Panc1 (cell line): ENCODE measurements around the gene INPP4B. TPM values are rescaled to one million over a fixed set of nuclear protein-coding genes. Genes with fewer than 3 reads are reported as not detected.

Experiments used
- ATAC-seq: fragments of 200-7000 bp; cut with Tn5 transposase; 2 replicates; pipeline ENCODE4 v1.9.1; 2020; ENCODE audit warnings: mild to moderate bottlenecking, moderate library complexity
- BruUV-seq: library from RNA; stranded (reverse); fragments of 400-500 nt; replicated peaks from 2 replicates; lab custom pipeline; 2021; lab: Mats Ljungman, UMichigan
- CTCF ChIA-PET: fragments of 300-600 bp; sonication (Branson Sonifier 250); formaldehyde crosslinking; loops from one replicate; lab custom pipeline; 2022; ENCODE audit warnings: antibody characterized with exemption; lab: Charles Lee
- POLR2A ChIA-PET: fragments of 300-600 bp; sonication (Branson Sonifier 250); formaldehyde crosslinking; loops from one replicate; lab custom pipeline; 2022; ENCODE audit warnings: antibody characterized with exemption; lab: Charles Lee
- DNase-seq: peaks from one replicate; pipeline ENCODE4 v3.0.0-alpha.2; 2010; ENCODE audit warnings: low read depth, low spot score
- H3K27ac ChIP-seq: 2 replicates; pipeline ENCODE4 v1.5.1; 2011; ENCODE audit warnings: mild to moderate bottlenecking, low read length, inconsistent platforms
- H3K27me3 ChIP-seq: fragments of 200-500 bp; sonication (Bioruptor generic); 2 replicates; pipeline ENCODE4 v1.6.0; 2014; ENCODE audit warnings: low read length, inconsistent platforms; ENCODE audit not compliant: control insufficient read depth, insufficient read depth
- H3K36me3 ChIP-seq: fragments of 200-500 bp; sonication (Bioruptor generic); 2 replicates; pipeline ENCODE4 v1.5.1; 2014; ENCODE audit warnings: inconsistent platforms, mild to moderate bottlenecking, low read length, moderate library complexity; ENCODE audit not compliant: control insufficient read depth, insufficient read depth
- H3K4me1 ChIP-seq: 2 replicates; pipeline ENCODE4 v1.5.1; 2011; ENCODE audit warnings: inconsistent platforms, mild to moderate bottlenecking, low read length, moderate library complexity; ENCODE audit not compliant: control insufficient read depth, insufficient read depth
- H3K4me3 ChIP-seq, 2 experiments: 2 replicates each; pipeline ENCODE4 v1.5.1; 2011 to 2012; ENCODE audit warnings: low read depth in 2 of 2, low read length in 2 of 2, mild to moderate bottlenecking in 2 of 2, inconsistent platforms in 1 of 2, moderate library complexity in 1 of 2
- H3K9me3 ChIP-seq: fragments of 200-500 bp; sonication (Bioruptor generic); 2 replicates; pipeline ENCODE4 v1.5.1; 2014; ENCODE audit warnings: low read depth, mild to moderate bottlenecking, inconsistent platforms, low read length, moderate library complexity; ENCODE audit not compliant: control insufficient read depth, insufficient read depth
- CTCF ChIP-seq: fragments of 450-650 bp; IDR thresholded peaks from 2 replicates; pipeline ENCODE4 v1.5.1; 2017; ENCODE audit warnings: mild to moderate bottlenecking
- POLR2AphosphoS5 ChIP-seq: IDR thresholded peaks from 2 replicates; pipeline ENCODE4 v1.6.1; 2012; ENCODE audit warnings: mild to moderate bottlenecking, low read depth, low read length, moderate library complexity
- REST ChIP-seq, 2 experiments: IDR thresholded peaks; 2 replicates each; pipeline ENCODE4 v1.6.1; 2011 to 2012; ENCODE audit warnings: low read depth in 2 of 2, control low read depth in 1 of 2, low read length in 1 of 2, mild to moderate bottlenecking in 1 of 2, moderate library complexity in 1 of 2; ENCODE audit not compliant: insufficient read depth in 1 of 2
- SIN3A ChIP-seq: IDR thresholded peaks from 2 replicates; pipeline ENCODE4 v1.6.1; 2012; ENCODE audit warnings: low read depth, mild to moderate bottlenecking, low read length, moderate library complexity, borderline replicate concordance; ENCODE audit not compliant: insufficient read depth
- TCF7L2 ChIP-seq: IDR thresholded peaks from 2 replicates; pipeline ENCODE4 v1.6.1; 2011; ENCODE audit warnings: mild to moderate bottlenecking, low read depth, low read length, inconsistent platforms
- in situ Hi-C: cut with HindIII; loops from 2 replicates; pipeline ENCODE4 v1.10.0; 2016; ENCODE audit warnings: low sequenced_read_pairs, low pct_unique_long_range_greater_than_20kb
- intact Hi-C: fragments of 100-400 bp; cut with micrococcal nuclease; formaldehyde crosslinking; loops from one replicate; pipeline ENCODE4 v1.10.0; 2022; ENCODE audit not compliant: unreplicated experiment
- total RNA-seq: library from RNA; stranded (reverse); gene quantifications from one replicate; pipeline ENCODE4 v1.2.1, GENCODE V29; 2021; ENCODE audit not compliant: unreplicated experiment

INPP4B gene
- total RNA-seq, 1 experiment from 2014 or later: 4.5 TPM

GRCh38 chr4:142882159-142882558 is 36.1 kb upstream of the INPP4B start:
- ATAC-seq: no peak
- ChIA-PET CTCF (no interaction called here), POLR2A (no interaction called here)
- Histone ChIP-seq H3K27ac (no peak overlapping the region), H3K36me3 (no peaks in the 10 kb centered on the region), H3K4me3 (no peak overlapping the region), H3K27me3 (no peaks in the 10 kb centered on the region), H3K9me3 (no peaks in the 10 kb centered on the region), H3K4me1 (no peaks in the 10 kb centered on the region)
- intact Hi-C loops: no loop called here
- BruUV-seq: no TSS peak
- DNase-seq: no peak
- TF ChIP-seq CTCF (no peak), POLR2AphosphoS5 (no peak), TCF7L2 (no peak), SIN3A (no peak)
- in situ Hi-C loops: no loop called here

- CTCF ChIA-PET: no interaction called here
- Histone ChIP-seq H3K36me3 (no peaks in the 10 kb centered on the region), H3K9me3 (no peaks in the 10 kb centered on the region), H3K27me3 (no peaks in the 10 kb centered on the region), H3K4me3 (no peak overlapping the region), H3K27ac (no peak overlapping the region), H3K4me1 (no peaks in the 10 kb centered on the region)
- TF ChIP-seq POLR2AphosphoS5: no peak
- no peak for TF ChIP-seq REST (IDR thresholded peaks at IDR 0.05; ENCODE audit: insufficient read depth in 1 of 2, low read depth in 2 of 2, low read length in 1 of 2)
- TF ChIP-seq CTCF: no peak
- no peak for TF ChIP-seq TCF7L2
- no peak for TF ChIP-seq SIN3A
- in situ Hi-C loops (no loop called here), intact Hi-C loops (no loop called here)
- DNase-seq (no peak), ATAC-seq (no peak)
- POLR2A ChIA-PET: no interaction called here
- no TSS peak for BruUV-seq
Measured at GRCh38 chr4:142881331-142881730, 35.2 kb upstream of the INPP4B start.

GRCh38 chr4:142875117-142875516 is 29.0 kb upstream of the INPP4B start:
- no peak for DNase-seq
- Histone ChIP-seq H3K4me1 (no peaks in the 10 kb centered on the region), H3K27me3 (no peaks in the 10 kb centered on the region), H3K4me3 (no peak overlapping the region), H3K9me3 (no peaks in the 10 kb centered on the region), H3K36me3 (no peaks in the 10 kb centered on the region), H3K27ac (no peak overlapping the region)
- CTCF ChIA-PET: no interaction called here
- ATAC-seq: no peak
- in situ Hi-C loops: no loop called here
- POLR2A ChIA-PET: no interaction called here
- intact Hi-C loops: no loop called here
- TF ChIP-seq TCF7L2 (no peak), REST (IDR thresholded peaks at IDR 0.05; ENCODE audit: insufficient read depth in 1 of 2, low read depth in 2 of 2, low read length in 1 of 2) (no peak), POLR2AphosphoS5 (no peak), CTCF (no peak), SIN3A (no peak)
- BruUV-seq: no TSS peak
